ENCODE data around the gene SEMA4A. TPM values are rescaled to one million over a fixed set of nuclear protein-coding genes. Genes with fewer than 3 reads are reported as not detected.

SEMA4A gene
- total and polyA plus RNA-seq, 9 of the 15 experiments (the other 6 are each of a cell fraction or from before 2014, with no cell fraction given), result 0.04 to 1.7 (median 0.45) TPM

DNA sequence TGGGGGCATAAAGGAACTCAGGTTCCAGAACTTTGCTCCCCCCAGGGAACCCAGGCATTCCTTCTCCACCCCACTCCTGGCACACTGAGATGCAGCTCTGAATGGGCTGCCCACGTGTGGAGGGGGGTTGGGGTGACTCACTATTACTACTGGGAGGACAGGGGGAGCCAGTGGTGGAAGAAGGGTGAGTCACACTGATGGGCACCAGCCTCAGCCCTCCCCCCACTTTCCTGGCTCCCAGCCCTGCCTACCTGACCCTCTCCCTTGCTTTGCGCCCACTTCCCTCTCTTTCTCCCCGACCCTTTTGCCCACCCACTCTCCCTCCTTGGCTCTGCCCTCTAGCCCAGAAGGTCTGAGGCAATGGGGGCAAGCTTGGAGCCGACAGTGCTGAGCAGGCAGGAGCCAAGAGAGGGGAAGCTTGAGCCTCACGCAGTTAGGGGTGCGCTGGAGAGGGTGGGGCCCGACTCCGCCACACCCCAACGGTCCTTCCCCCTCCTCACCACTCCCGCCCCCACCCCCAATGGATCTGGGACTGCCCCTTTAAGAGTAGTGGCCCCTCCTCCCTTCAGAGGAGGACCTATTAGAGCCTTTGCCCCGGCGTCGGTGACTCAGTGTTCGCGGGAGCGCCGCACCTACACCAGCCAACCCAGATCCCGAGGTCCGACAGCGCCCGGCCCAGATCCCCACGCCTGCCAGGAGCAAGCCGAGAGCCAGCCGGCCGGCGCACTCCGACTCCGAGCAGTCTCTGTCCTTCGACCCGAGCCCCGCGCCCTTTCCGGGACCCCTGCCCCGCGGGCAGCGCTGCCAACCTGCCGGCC lies 39.1 kb upstream of the SEMA4A start, which contains the start of gene LMNA (continued):
- peak; percentile 24 for TF ChIP-seq NFYB (IDR thresholded peaks at IDR 0.05; ENCODE audit: extremely low read depth, insufficient read length)

- peak; percentile 70 for ATAC-seq
- H2AFZ ChIP-seq (ENCODE audit: low read depth, low read length), result peak overlapping the region; percentile 28
- TF ChIP-seq, protein P1, sequence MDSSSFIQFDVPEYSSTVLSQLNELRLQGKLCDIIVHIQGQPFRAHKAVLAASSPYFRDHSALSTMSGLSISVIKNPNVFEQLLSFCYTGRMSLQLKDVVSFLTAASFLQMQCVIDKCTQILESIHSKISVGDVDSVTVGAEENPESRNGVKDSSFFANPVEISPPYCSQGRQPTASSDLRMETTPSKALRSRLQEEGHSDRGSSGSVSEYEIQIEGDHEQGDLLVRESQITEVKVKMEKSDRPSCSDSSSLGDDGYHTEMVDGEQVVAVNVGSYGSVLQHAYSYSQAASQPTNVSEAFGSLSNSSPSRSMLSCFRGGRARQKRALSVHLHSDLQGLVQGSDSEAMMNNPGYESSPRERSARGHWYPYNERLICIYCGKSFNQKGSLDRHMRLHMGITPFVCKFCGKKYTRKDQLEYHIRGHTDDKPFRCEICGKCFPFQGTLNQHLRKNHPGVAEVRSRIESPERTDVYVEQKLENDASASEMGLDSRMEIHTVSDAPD (CRISPR knock-in tag; IDR thresholded peaks at IDR 0.05), result no peak
- no peak for TF ChIP-seq ZBTB17 (CRISPR knock-in tag; IDR thresholded peaks at IDR 0.05)
- TF ChIP-seq, protein P2, sequence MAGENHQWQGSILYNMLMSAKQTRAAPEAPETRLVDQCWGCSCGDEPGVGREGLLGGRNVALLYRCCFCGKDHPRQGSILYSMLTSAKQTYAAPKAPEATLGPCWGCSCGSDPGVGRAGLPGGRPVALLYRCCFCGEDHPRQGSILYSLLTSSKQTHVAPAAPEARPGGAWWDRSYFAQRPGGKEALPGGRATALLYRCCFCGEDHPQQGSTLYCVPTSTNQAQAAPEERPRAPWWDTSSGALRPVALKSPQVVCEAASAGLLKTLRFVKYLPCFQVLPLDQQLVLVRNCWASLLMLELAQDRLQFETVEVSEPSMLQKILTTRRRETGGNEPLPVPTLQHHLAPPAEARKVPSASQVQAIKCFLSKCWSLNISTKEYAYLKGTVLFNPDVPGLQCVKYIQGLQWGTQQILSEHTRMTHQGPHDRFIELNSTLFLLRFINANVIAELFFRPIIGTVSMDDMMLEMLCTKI (IDR thresholded peaks at IDR 0.05; ENCODE audit: partially characterized antibody), result no peak
- TF ChIP-seq JUN (IDR thresholded peaks at IDR 0.05; ENCODE audit: borderline replicate concordance, low read depth, low read length), result no peak; the same call in 1 of the 2 replicates
- peak; percentile 46; the same call in 1 of the 2 replicates for TF ChIP-seq JUN (CRISPR knock-in tag; IDR thresholded peaks at IDR 0.05; ENCODE audit: borderline replicate concordance)
- no peak for TF ChIP-seq ADNP (tag; IDR thresholded peaks at IDR 0.05)
- no peak for TF ChIP-seq RBM34 (IDR thresholded peaks at IDR 0.05; ENCODE audit: borderline replicate concordance, insufficient read depth, low read length)
- no peak for TF ChIP-seq ZNF253 (CRISPR knock-in tag; conservative IDR thresholded peaks at IDR 0.05)
- no peak for TF ChIP-seq ZBTB5 (IDR thresholded peaks at IDR 0.05)
- TF ChIP-seq, protein P3, sequence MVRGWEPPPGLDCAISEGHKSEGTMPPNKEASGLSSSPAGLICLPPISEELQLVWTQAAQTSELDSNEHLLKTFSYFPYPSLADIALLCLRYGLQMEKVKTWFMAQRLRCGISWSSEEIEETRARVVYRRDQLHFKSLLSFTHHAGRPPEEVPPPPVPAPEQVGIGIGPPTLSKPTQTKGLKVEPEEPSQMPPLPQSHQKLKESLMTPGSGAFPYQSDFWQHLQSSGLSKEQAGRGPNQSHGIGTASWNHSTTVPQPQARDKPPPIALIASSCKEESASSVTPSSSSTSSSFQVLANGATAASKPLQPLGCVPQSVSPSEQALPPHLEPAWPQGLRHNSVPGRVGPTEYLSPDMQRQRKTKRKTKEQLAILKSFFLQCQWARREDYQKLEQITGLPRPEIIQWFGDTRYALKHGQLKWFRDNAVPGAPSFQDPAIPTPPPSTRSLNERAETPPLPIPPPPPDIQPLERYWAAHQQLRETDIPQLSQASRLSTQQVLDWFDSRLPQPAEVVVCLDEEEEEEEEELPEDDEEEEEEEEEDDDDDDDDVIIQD (CRISPR knock-in tag; IDR thresholded peaks at IDR 0.05), result no peak
- no peak for TF ChIP-seq PTTG1 (tag; IDR thresholded peaks at IDR 0.05; ENCODE audit: low read depth)
Observed at GRCh38 chr1:156114919-156115513, 38.4 kb upstream of the SEMA4A start.

More at GRCh38 chr1:156114919-156115513, 38.4 kb upstream of the SEMA4A start:
- peak in 2 of 4 experiments; percentile 69 to 70 for DNase-seq (ENCODE audit: extremely low read depth in 1 of 4, low spot score in 3 of 4)
- BruUV-seq (replicated peaks), result no TSS peak
- POLR2A ChIA-PET, result interaction anchor here (0.6 to 8.5 kb wide), 9 partner anchors 8 to 342 kb away, joined by 3 to 164 read pairs (median 4); partner anchors contain the start of gene PMF1
- Histone ChIP-seq H3K4me1 (replicated peaks in 1 of 2; ENCODE audit: control insufficient read depth in 2 of 2, insufficient read depth in 2 of 2, low read length in 2 of 2) (peaks cover 31 to 48% of the 10 kb centered on the region in 2 experiments), H3K9me3 (replicated peaks; ENCODE audit: control insufficient read depth, insufficient read depth, low read depth, low read length) (no peaks in the 10 kb centered on the region), H3K27me3 (ENCODE audit: control insufficient read depth in 2 of 2, insufficient read depth in 2 of 2, low read length in 2 of 2) (no peaks in the 10 kb centered on the region), H3K79me2 (ENCODE audit: control insufficient read depth, insufficient read depth, low read length) (peaks cover 54% of the 10 kb centered on the region), H3K9me1 (ENCODE audit: control insufficient read depth, insufficient read depth, low read length) (no peaks in the 10 kb centered on the region), H3K36me3 (ENCODE audit: control insufficient read depth, insufficient read depth, low read length) (peaks cover 10% of the 10 kb centered on the region; the same call in 2 of the 3 replicates), H3K9ac (ENCODE audit: insufficient read depth in 1 of 2, low read depth in 2 of 2, low read length in 2 of 2) (peak overlapping the region; percentile 83 to 99), H4K20me1 (replicated peaks; ENCODE audit: control insufficient read depth, insufficient read depth, low read length) (peaks cover 12% of the 10 kb centered on the region), H3K4me2 (ENCODE audit: insufficient read depth, low read length) (peak overlapping the region; percentile 98), H3K4me3 (peak overlapping the region; percentile 73), H3K27ac (ENCODE audit: extremely low read depth, low read depth, low read length) (peak overlapping the region; percentile 92)
- intact Hi-C loops (cut with micrococcal nuclease), result loop anchor here (1.0 to 5.0 kb wide), 2 partner anchors 8 to 392 kb away; no protein-coding TSS in a partner anchor
- in situ Hi-C loops (cut with MboI), result no loop called here
- CTCF ChIA-PET (ENCODE audit: low intra/inter-chr PET ratio), result no interaction called here
- no peak for FAIRE-seq
- under 1% methylated on average over 49 of the region's 49 CpGs for WGBS (ENCODE audit: insufficient coverage, low coverage, missing lambda C conversion rate)
